HepG2 (cell line): ENCODE data around the gene CTBP1. TPM values are rescaled to one million over a fixed set of nuclear protein-coding genes. Genes with fewer than 3 reads are reported as not detected.

Source experiments
- AGO2 ChIP-seq: fragments of 200-400 bp; formaldehyde crosslinking; optimal IDR thresholded peaks from 2 replicates; pipeline ENCODE3; 2017; ENCODE audit warnings: mild to moderate bottlenecking, low read depth, low read length, moderate library complexity
- ELF4 ChIP-seq: sonication (generic); formaldehyde crosslinking; IDR thresholded peaks from 2 replicates; pipeline ENCODE4 v1.5.0; 2020; ENCODE audit warnings: missing genetic modification reagents, mild to moderate bottlenecking, moderate library complexity, borderline replicate concordance
- ELK4 ChIP-seq: sonication (generic); formaldehyde crosslinking; IDR thresholded peaks from 2 replicates; pipeline ENCODE4 v1.9.0; 2021; ENCODE audit warnings: missing genetic modification reagents, borderline replicate concordance
- GABPB1 ChIP-seq: IDR thresholded peaks from 2 replicates; pipeline ENCODE4 v1.6.1; 2016; ENCODE audit warnings: mild to moderate bottlenecking, missing genetic modification reagents, moderate library complexity, missing compliant biosample characterization
- KMT2B ChIP-seq: IDR thresholded peaks from 2 replicates; pipeline ENCODE4 v1.6.1; 2016; ENCODE audit warnings: missing genetic modification reagents, missing compliant biosample characterization
- MNT ChIP-seq: fragments of 450-650 bp; IDR thresholded peaks from 2 replicates; pipeline ENCODE4 v1.6.1; 2016
- SPEN ChIP-seq: sonication (generic); formaldehyde crosslinking; IDR thresholded peaks from 2 replicates; pipeline ENCODE4 v1.5.1; 2020; ENCODE audit warnings: low read depth, mild to moderate bottlenecking, missing genetic modification reagents
- STAG1 ChIP-seq: sonication (generic); formaldehyde crosslinking; IDR thresholded peaks from 2 replicates; pipeline ENCODE4 v1.4.0; 2020; ENCODE audit warnings: missing genetic modification reagents
- TEAD3 ChIP-seq: optimal IDR thresholded peaks from 2 replicates; pipeline ENCODE3; 2016; ENCODE audit warnings: borderline replicate concordance
- ZFX ChIP-seq: sonication (generic); formaldehyde crosslinking; IDR thresholded peaks from 2 replicates; pipeline ENCODE4 v1.4.0; 2020; ENCODE audit warnings: mild to moderate bottlenecking, low read depth, missing genetic modification reagents, moderate library complexity
- ZNF280D ChIP-seq: sonication (generic); formaldehyde crosslinking; IDR thresholded peaks from 2 replicates; pipeline ENCODE4 v1.5.1; 2020; ENCODE audit warnings: mild to moderate bottlenecking, missing genetic modification reagents
- ZNF331 ChIP-seq: sonication (generic); formaldehyde crosslinking; IDR thresholded peaks from 2 replicates; pipeline ENCODE4 v1.4.0; 2020; ENCODE audit warnings: missing genetic modification reagents
- ZNF33A ChIP-seq: sonication (generic); formaldehyde crosslinking; IDR thresholded peaks from 2 replicates; pipeline ENCODE4 v1.5.1; 2020; ENCODE audit warnings: missing genetic modification reagents, mild to moderate bottlenecking, moderate library complexity, borderline replicate concordance
- ZNF766 ChIP-seq: sonication (generic); formaldehyde crosslinking; IDR thresholded peaks from 2 replicates; pipeline ENCODE4 v1.5.0; 2020; ENCODE audit warnings: missing genetic modification reagents, borderline replicate concordance
- ZNF792 ChIP-seq: IDR thresholded peaks from 2 replicates; pipeline ENCODE4 v1.6.1; 2016
- polyA plus RNA-seq, 8 experiments: library from polyadenylated mRNA; depleted of rRNA in 3 of 8; stranded (reverse) in 7 of 8; unstranded in 1 of 8; fragments of >200 nt; fragmentation: Illumina TruSeq in 4 of 8; extraction: Trizol in 4 of 8; gene quantifications; 2 replicates each; pipeline versions ENCODE4 v1.2.1 to v1.2.3, GENCODE V29; 2011 to 2016; ENCODE audit warnings: low read depth in 4 of 8, missing spikeins in 1 of 8, mixed read lengths in 1 of 8; ENCODE audit not compliant: insufficient read depth in 1 of 8
- total RNA-seq, 5 experiments: library from RNA; depleted of rRNA; stranded (reverse); fragments of >200 nt; fragmentation: Illumina TruSeq; extraction: Trizol; gene quantifications; 2 replicates each; pipeline ENCODE4 v1.2.3, GENCODE V29; 2016; ENCODE audit warnings: low read depth in 1 of 5

CTBP1 gene
- total and polyA plus RNA-seq, 2 of the 13 experiments (the other 11 are each of a cell fraction or from before 2014, with no cell fraction given): 78.5 to 112 TPM

- TF ChIP-seq ELK4 (CRISPR knock-in tag) (no peak), TEAD3 (CRISPR knock-in tag) (peak; percentile 59), ZNF33A (CRISPR knock-in tag) (no peak), ZNF792 (CRISPR knock-in tag) (0 out of 2 replicates have a peak, but pooled peaks have one; percentile 20), ELF4 (CRISPR knock-in tag) (no peak), ZNF331 (CRISPR knock-in tag) (no peak), AGO2 (peak; percentile 93), STAG1 (peak; percentile 81), ZFX (CRISPR knock-in tag) (peak; percentile 32; the same call in 1 of the 2 replicates), ZNF766 (CRISPR knock-in tag) (no peak), ZNF280D (CRISPR knock-in tag) (no peak), KMT2B (CRISPR knock-in tag) (no peak), SPEN (CRISPR knock-in tag) (0 out of 2 replicates have a peak, but pooled peaks have one; percentile 21), GABPB1 (CRISPR knock-in tag) (peak; percentile 47; the same call in 1 of the 2 replicates), MNT (no peak)
Measured at GRCh38 chr4:1167244-1167949, 81.5 kb downstream of the CTBP1 start (continued).
